ENCODE results near the gene ALG8.

The ALG8 gene

GRCh38 chr11:78149646-78150045, 10.2 kb upstream of the ALG8 start:
- in situ Hi-C loops (cut with MboI; ENCODE audit: low pct_unique_long_range_greater_than_20kb, low sequenced_read_pairs, unreplicated experiment) = no loop called here
- TF ChIP-seq CTCF (IDR thresholded peaks at IDR 0.05; ENCODE audit: extremely low read depth, insufficient read depth, missing control alignments) = no peak
- no peak for DNase-seq (ENCODE audit: low spot score)

- in situ Hi-C loops (cut with MboI; ENCODE audit: low pct_unique_long_range_greater_than_20kb, low sequenced_read_pairs, unreplicated experiment) = no loop called here
- TF ChIP-seq CTCF (IDR thresholded peaks at IDR 0.05; ENCODE audit: extremely low read depth, insufficient read depth, missing control alignments) = no peak
- no peak for DNase-seq (ENCODE audit: low spot score)
These were observed 8.4 kb upstream of the ALG8 start for GRCh38 chr11:78147807-78148206.

GRCh38 chr11:78145511-78146025, 6.1 kb upstream of the ALG8 start:
- in situ Hi-C loops (cut with MboI; ENCODE audit: low pct_unique_long_range_greater_than_20kb, low sequenced_read_pairs, unreplicated experiment) = no loop called here
- no peak for TF ChIP-seq CTCF (IDR thresholded peaks at IDR 0.05; ENCODE audit: extremely low read depth, insufficient read depth, missing control alignments)
- DNase-seq (ENCODE audit: low spot score) = no peak

GRCh38 chr11:78140392-78141077, 1.1 kb upstream of the ALG8 start:
- TF ChIP-seq CTCF (IDR thresholded peaks at IDR 0.05; ENCODE audit: extremely low read depth, insufficient read depth, missing control alignments) = no peak
- peak; percentile 39 for DNase-seq (ENCODE audit: low spot score)
- in situ Hi-C loops (cut with MboI; ENCODE audit: low pct_unique_long_range_greater_than_20kb, low sequenced_read_pairs, unreplicated experiment) = no loop called here

- in situ Hi-C loops (cut with MboI; ENCODE audit: low pct_unique_long_range_greater_than_20kb, low sequenced_read_pairs, unreplicated experiment) = no loop called here
- peak; percentile 27 for DNase-seq (ENCODE audit: low spot score)
- peak; percentile 20 for TF ChIP-seq CTCF (IDR thresholded peaks at IDR 0.05; ENCODE audit: extremely low read depth, insufficient read depth, missing control alignments)
These were observed 568 bp downstream of the ALG8 start for GRCh38 chr11:78138694-78139421.

- TF ChIP-seq CTCF (IDR thresholded peaks at IDR 0.05; ENCODE audit: extremely low read depth, insufficient read depth, missing control alignments) = no peak
These were observed 1.1 kb downstream of the ALG8 start for GRCh38 chr11:78138291-78138690.

More at GRCh38 chr11:78138291-78138690, 1.1 kb downstream of the ALG8 start:
- in situ Hi-C loops (cut with MboI; ENCODE audit: low pct_unique_long_range_greater_than_20kb, low sequenced_read_pairs, unreplicated experiment) = no loop called here
- no peak for DNase-seq (ENCODE audit: low spot score)

All from GM13977 (cell line).